HepG2 (cell line): ENCODE data around the gene DUSP15. TPM values are rescaled to one million over a fixed set of nuclear protein-coding genes. Genes with fewer than 3 reads are reported as not detected.
A peak's percentile ranks its signal among the peaks of the same experiment; 100 is the strongest.

Experiments
- ESRRA ChIP-seq: sonication (generic); formaldehyde crosslinking; IDR thresholded peaks from 2 replicates; pipeline ENCODE4 v1.5.1; 2020; ENCODE audit warnings: mild to moderate bottlenecking, low read depth, missing genetic modification reagents
- MYNN ChIP-seq: sonication (generic); formaldehyde crosslinking; IDR thresholded peaks from 2 replicates; pipeline ENCODE4 v1.4.0; 2020; ENCODE audit warnings: mild to moderate bottlenecking, low read depth, missing genetic modification reagents
- RBFOX2 ChIP-seq: fragments of 200-400 bp; formaldehyde crosslinking; IDR thresholded peaks from 2 replicates; pipeline ENCODE4 v1.6.1; 2017; ENCODE audit warnings: low read depth, mild to moderate bottlenecking, low read length
- RXRA ChIP-seq: sonication (generic); formaldehyde crosslinking; IDR thresholded peaks from 2 replicates; pipeline ENCODE4 v1.5.1; 2020; ENCODE audit warnings: missing genetic modification reagents
- ZNF160 ChIP-seq: sonication (generic); formaldehyde crosslinking; IDR thresholded peaks from 2 replicates; pipeline ENCODE4 v1.8.0; 2022; ENCODE audit warnings: mild to moderate bottlenecking, inconsistent platforms, missing genetic modification reagents
- ZNF343 ChIP-seq: sonication (generic); formaldehyde crosslinking; IDR thresholded peaks from 2 replicates; pipeline ENCODE4 v1.4.0; 2020; ENCODE audit warnings: mild to moderate bottlenecking, missing genetic modification reagents
- ZSCAN20 ChIP-seq: sonication (generic); formaldehyde crosslinking; IDR thresholded peaks from 2 replicates; pipeline ENCODE4 v1.4.0; 2020; ENCODE audit warnings: missing genetic modification reagents, mild to moderate bottlenecking, borderline replicate concordance
- ZSCAN25 ChIP-seq: sonication (generic); formaldehyde crosslinking; IDR thresholded peaks from 2 replicates; pipeline ENCODE4 v1.8.0; 2022; ENCODE audit warnings: mild to moderate bottlenecking, missing genetic modification reagents
- polyA plus RNA-seq, 8 experiments: library from polyadenylated mRNA; depleted of rRNA in 3 of 8; stranded (reverse) in 7 of 8; unstranded in 1 of 8; fragments of >200 nt; fragmentation: Illumina TruSeq in 4 of 8; extraction: Trizol in 4 of 8; gene quantifications; 2 replicates each; pipeline versions ENCODE4 v1.2.1 to v1.2.3, GENCODE V29; 2011 to 2016; ENCODE audit warnings: low read depth in 4 of 8, missing spikeins in 1 of 8, mixed read lengths in 1 of 8; ENCODE audit not compliant: insufficient read depth in 1 of 8
- total RNA-seq, 5 experiments: library from RNA; depleted of rRNA; stranded (reverse); fragments of >200 nt; fragmentation: Illumina TruSeq; extraction: Trizol; gene quantifications; 2 replicates each; pipeline ENCODE4 v1.2.3, GENCODE V29; 2016; ENCODE audit warnings: low read depth in 1 of 5
- TF ChIP-seq, protein P1 (sequence below): sonication (generic); formaldehyde crosslinking; IDR thresholded peaks from 2 replicates; pipeline ENCODE4 v1.5.0; 2020; ENCODE audit warnings: missing genetic modification reagents
- TF ChIP-seq, protein P2 (sequence below): sonication (generic); formaldehyde crosslinking; IDR thresholded peaks from 2 replicates; pipeline ENCODE4 v1.8.0; 2022; ENCODE audit warnings: missing genetic modification reagents, mild to moderate bottlenecking, borderline replicate concordance
- TF ChIP-seq, protein P3 (sequence below): sonication (generic); formaldehyde crosslinking; conservative IDR thresholded peaks from 2 replicates; pipeline ENCODE4 v1.8.0; 2022; ENCODE audit warnings: mild to moderate bottlenecking, moderate library complexity, missing genetic modification reagents
- TF ChIP-seq, protein P4 (sequence below): sonication (generic); formaldehyde crosslinking; IDR thresholded peaks from 2 replicates; pipeline ENCODE4 v1.4.0; 2020; ENCODE audit warnings: mild to moderate bottlenecking, missing genetic modification reagents
- TF ChIP-seq, protein P5 (sequence below): sonication (generic); formaldehyde crosslinking; IDR thresholded peaks from 2 replicates; pipeline ENCODE4 v1.8.0; 2022; ENCODE audit warnings: low read depth, missing genetic modification reagents

The DUSP15 gene
- total and polyA plus RNA-seq, 2 of the 13 experiments (the other 11 are each of a cell fraction or from before 2014, with no cell fraction given) = 0.17 to 0.93 TPM

DNA sequence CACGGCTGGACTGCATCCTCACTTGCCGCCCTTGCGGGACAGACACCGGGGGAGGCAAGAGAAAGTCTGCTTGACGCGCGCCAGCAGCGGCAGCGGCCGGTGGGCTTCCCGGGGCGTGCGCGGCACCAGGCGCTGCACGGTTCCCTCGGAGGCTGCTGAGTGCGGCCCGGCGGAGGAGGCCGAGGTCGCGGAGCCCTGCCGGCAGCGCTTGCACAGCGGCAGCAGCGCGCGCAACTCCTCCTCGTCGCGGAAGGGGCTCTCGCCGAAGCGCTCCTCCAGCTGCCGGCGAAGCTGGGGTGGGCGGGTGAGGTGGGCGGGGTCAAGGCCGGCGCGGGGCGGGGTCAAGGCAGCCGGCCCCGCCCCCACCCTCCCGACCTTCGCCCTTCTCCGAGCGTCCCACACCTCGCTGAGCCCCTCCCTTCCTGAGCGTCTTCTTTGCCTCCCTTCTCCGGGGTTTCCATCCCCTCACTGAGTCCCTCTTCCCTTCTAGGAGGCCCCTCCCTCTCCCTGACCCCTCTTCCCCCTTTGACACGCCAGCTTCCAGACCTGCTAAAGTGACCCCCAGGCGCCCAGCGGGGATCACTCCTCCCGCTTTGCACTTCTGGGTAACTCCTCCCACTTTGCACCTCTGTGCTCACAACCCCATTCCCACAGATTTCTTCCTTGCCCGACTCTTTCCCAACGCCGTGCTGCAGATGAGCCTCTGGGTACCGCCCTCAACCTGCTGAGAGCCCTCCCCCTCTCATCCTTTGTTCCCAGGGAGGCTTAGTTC lies 8.8 kb downstream of the DUSP15 start (continued):
- TF ChIP-seq, protein P1, sequence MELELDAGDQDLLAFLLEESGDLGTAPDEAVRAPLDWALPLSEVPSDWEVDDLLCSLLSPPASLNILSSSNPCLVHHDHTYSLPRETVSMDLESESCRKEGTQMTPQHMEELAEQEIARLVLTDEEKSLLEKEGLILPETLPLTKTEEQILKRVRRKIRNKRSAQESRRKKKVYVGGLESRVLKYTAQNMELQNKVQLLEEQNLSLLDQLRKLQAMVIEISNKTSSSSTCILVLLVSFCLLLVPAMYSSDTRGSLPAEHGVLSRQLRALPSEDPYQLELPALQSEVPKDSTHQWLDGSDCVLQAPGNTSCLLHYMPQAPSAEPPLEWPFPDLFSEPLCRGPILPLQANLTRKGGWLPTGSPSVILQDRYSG (CRISPR knock-in tag) = no peak
- TF ChIP-seq, protein P2, sequence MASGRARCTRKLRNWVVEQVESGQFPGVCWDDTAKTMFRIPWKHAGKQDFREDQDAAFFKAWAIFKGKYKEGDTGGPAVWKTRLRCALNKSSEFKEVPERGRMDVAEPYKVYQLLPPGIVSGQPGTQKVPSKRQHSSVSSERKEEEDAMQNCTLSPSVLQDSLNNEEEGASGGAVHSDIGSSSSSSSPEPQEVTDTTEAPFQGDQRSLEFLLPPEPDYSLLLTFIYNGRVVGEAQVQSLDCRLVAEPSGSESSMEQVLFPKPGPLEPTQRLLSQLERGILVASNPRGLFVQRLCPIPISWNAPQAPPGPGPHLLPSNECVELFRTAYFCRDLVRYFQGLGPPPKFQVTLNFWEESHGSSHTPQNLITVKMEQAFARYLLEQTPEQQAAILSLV (CRISPR knock-in tag) = peak; percentile 63; the same call in 1 of the 2 replicates
- TF ChIP-seq RXRA (CRISPR knock-in tag) = peak; percentile 45; the same call in 1 of the 2 replicates
- TF ChIP-seq ZSCAN25 = no peak
- TF ChIP-seq, protein P3, sequence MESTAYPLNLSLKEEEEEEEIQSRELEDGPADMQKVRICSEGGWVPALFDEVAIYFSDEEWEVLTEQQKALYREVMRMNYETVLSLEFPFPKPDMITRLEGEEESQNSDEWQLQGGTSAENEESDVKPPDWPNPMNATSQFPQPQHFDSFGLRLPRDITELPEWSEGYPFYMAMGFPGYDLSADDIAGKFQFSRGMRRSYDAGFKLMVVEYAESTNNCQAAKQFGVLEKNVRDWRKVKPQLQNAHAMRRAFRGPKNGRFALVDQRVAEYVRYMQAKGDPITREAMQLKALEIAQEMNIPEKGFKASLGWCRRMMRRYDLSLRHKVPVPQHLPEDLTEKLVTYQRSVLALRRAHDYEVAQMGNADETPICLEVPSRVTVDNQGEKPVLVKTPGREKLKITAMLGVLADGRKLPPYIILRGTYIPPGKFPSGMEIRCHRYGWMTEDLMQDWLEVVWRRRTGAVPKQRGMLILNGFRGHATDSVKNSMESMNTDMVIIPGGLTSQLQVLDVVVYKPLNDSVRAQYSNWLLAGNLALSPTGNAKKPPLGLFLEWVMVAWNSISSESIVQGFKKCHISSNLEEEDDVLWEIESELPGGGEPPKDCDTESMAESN (CRISPR knock-in tag) = 0 out of 2 replicates have a peak, but pooled peaks have one; percentile 41
- TF ChIP-seq MYNN = peak; percentile 61; the same call in 1 of the 2 replicates
- TF ChIP-seq, protein P4, sequence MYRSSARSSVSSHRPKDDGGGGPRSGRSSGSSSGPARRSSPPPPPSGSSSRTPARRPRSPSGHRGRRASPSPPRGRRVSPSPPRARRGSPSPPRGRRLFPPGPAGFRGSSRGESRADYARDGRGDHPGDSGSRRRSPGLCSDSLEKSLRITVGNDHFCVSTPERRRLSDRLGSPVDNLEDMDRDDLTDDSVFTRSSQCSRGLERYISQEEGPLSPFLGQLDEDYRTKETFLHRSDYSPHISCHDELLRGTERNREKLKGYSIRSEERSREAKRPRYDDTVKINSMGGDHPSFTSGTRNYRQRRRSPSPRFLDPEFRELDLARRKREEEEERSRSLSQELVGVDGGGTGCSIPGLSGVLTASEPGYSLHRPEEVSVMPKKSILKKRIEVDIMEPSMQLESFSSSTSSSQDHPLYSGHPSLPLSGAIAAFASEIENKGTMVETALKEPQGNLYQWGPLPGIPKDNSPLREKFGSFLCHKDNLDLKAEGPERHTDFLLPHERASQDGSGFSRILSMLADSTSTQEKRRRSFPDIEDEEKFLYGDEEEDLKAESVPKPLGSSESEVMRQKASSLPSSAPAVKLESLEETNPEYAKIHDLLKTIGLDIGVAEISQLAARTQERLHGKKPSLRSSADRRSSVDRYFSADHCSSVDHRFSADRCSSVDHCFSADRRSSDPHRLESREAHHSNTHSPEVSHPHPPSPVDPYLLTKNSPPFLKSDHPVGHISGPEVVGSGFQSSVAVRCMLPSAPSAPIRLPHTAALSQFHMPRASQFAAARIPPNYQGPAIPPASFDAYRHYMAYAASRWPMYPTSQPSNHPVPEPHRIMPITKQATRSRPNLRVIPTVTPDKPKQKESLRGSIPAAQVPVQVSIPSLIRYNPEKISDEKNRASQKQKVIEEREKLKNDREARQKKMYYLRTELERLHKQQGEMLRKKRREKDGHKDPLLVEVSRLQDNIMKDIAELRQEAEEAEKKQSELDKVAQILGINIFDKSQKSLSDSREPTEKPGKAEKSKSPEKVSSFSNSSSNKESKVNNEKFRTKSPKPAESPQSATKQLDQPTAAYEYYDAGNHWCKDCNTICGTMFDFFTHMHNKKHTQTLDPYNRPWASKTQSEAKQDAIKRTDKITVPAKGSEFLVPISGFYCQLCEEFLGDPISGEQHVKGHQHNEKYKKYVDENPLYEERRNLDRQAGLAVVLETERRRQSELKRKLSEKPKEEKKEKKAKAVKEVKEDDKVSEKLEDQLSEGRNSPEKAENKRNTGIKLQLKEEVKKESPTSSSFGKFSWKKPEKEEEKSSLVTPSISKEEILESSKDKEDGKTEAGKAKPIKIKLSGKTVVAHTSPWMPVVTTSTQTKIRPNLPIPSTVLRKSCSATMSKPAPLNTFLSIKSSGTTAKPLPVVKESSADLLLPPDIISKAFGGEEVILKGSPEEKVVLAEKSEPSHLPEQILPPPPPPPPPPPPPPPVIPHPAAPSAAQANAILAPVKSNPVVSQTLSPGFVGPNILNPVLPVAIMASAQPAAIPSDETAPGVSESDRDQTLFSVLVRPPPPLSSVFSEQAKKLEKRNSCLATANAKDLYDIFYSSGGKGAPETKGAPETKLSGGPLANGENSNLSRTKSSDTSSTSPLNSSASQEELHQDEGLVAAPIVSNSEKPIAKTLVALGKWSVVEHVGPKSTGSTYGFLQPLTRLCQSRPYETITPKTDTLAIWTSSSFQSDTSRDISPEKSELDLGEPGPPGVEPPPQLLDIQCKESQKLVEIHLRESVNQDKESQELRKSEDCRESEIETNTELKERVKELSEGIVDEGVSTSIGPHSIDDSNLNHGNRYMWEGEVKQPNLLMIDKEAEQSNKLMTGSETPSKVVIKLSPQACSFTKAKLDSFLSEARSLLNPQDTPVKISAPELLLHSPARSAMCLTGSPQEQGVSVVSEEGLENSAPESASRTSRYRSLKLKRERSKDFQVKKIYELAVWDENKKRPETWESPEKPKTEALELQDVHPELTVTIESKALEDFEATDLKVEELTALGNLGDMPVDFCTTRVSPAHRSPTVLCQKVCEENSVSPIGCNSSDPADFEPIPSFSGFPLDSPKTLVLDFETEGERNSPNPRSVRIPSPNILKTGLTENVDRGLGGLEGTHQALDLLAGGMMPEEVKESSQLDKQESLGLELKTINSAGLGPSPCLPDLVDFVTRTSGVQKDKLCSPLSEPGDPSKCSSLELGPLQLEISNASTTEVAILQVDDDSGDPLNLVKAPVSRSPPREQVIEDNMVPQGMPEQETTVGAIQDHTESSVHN (CRISPR knock-in tag) = no peak
- TF ChIP-seq, protein P5, sequence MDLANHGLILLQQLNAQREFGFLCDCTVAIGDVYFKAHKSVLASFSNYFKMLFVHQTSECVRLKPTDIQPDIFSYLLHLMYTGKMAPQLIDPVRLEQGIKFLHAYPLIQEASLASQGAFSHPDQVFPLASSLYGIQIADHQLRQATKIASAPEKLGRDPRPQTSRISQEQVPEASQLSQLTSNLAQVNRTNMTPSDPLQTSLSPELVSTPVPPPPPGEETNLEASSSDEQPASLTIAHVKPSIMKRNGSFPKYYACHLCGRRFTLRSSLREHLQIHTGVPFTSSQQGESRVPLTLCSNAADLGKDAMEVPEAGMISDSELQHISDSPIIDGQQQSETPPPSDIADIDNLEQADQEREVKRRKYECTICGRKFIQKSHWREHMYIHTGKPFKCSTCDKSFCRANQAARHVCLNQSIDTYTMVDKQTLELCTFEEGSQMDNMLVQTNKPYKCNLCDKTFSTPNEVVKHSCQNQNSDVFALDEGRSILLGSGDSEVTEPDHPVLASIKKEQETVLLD (CRISPR knock-in tag) = no peak
- 0 out of 2 replicates have a peak, but pooled peaks have one; percentile 44 for TF ChIP-seq RBFOX2
- no peak for TF ChIP-seq ESRRA (CRISPR knock-in tag)
- peak; percentile 62; the same call in 1 of the 2 replicates for TF ChIP-seq ZNF343 (CRISPR knock-in tag)
- no peak for TF ChIP-seq ZSCAN20 (CRISPR knock-in tag)
- 0 out of 2 replicates have a peak, but pooled peaks have one; percentile 3 for TF ChIP-seq ZNF160 (CRISPR knock-in tag)
